Mesothelial cell of epicardium (in vitro differentiated cells): ENCODE results near the gene QRFP. TPM values are rescaled to one million over a fixed set of nuclear protein-coding genes. Genes with fewer than 3 reads are reported as not detected.

Source experiments
- DNase-seq, 2 experiments: peaks; one replicate each; pipeline ENCODE4 v3.0.0; 2021; ENCODE audit warnings: low spot score in 2 of 2; ENCODE audit not compliant: unreplicated experiment in 2 of 2
- H3K27ac Mint-ChIP-seq: 2 replicates; pipeline ENCODE4 v1.8.0; 2021; ENCODE audit warnings: mixed read lengths
- H3K27me3 Mint-ChIP-seq: 2 replicates; pipeline ENCODE4 v1.8.0; 2021; ENCODE audit warnings: low read depth, mixed read lengths
- H3K36me3 Mint-ChIP-seq: 2 replicates; pipeline ENCODE4 v1.8.0; 2021; ENCODE audit warnings: mixed read lengths
- H3K4me1 Mint-ChIP-seq: 2 replicates; pipeline ENCODE4 v1.8.0; 2021; ENCODE audit warnings: mixed read lengths
- H3K4me3 Mint-ChIP-seq: 2 replicates; pipeline ENCODE4 v1.8.0; 2021; ENCODE audit warnings: mild to moderate bottlenecking, moderate library complexity, mixed read lengths
- H3K9me3 Mint-ChIP-seq: 2 replicates; pipeline ENCODE4 v1.8.0; 2021; ENCODE audit warnings: mixed read lengths
- CTCF ChIP-seq: fragments of 200-600 bp; sonication (generic); IDR thresholded peaks from one replicate; pipeline ENCODE4 v1.5.0; 2021; ENCODE audit warnings: antibody characterized with exemption; ENCODE audit not compliant: unreplicated experiment
- total RNA-seq: library from RNA; stranded (reverse); gene quantifications from 3 replicates; pipeline ENCODE4 v1.2.1, GENCODE V29; 2021

QRFP gene
- total RNA-seq, 1 donor from 2014 or later: not detected

- Mint-ChIP-seq H3K27ac (no peak overlapping the region), H3K4me1 (no peaks in the 10 kb centered on the region), H3K36me3 (no peaks in the 10 kb centered on the region), H3K4me3 (no peak overlapping the region), H3K27me3 (peaks cover 6% of the 10 kb centered on the region), H3K9me3 (no peaks in the 10 kb centered on the region)
- no peak for TF ChIP-seq CTCF
- no peak for DNase-seq
These were observed 4.3 kb upstream of the QRFP start for GRCh38 chr9:130900701-130901497.

DNA sequence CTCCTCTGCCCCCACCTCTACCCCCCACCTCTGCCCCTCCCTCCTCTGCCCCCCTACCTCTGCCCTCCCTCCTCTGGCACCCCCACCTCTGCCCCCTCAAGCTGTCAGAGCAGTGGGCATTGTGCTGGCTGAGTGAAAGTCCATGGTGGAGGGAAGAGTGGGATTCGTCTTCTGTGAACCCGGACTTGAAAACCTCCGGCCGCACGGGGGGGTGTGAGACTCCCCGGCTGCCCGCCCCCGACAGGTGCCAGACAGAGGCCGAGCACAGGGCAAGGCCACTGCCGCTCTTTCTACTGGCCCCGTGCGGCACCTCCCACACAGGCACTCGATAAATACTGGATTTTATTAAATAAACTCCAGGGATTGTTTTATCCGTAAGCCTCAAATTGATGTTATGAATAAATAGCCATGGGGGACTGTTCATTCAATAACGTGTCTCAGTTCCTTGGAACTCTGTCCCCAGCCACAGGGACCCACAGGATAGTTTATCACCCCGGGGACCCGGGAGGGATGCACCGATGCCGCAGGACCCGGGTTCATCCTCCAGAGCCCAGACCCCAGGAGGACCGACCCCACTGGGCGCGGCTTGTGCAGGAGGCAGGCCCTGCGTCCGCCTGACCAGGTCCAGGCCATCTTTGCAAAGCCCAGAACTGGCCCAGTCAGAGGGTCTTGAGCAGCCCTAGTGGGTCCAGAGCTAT is 2.6 kb upstream of the QRFP start:
- no peak for TF ChIP-seq CTCF
- H3K9me3 Mint-ChIP-seq: no peaks in the 10 kb centered on the region
- H3K27ac Mint-ChIP-seq: no peak overlapping the region
- peaks cover 5% of the 10 kb centered on the region for H3K4me1 Mint-ChIP-seq
- H3K27me3 Mint-ChIP-seq: peaks cover 6% of the 10 kb centered on the region
- H3K36me3 Mint-ChIP-seq: no peaks in the 10 kb centered on the region
- no peak for DNase-seq
- no peak overlapping the region for H3K4me3 Mint-ChIP-seq

DNA sequence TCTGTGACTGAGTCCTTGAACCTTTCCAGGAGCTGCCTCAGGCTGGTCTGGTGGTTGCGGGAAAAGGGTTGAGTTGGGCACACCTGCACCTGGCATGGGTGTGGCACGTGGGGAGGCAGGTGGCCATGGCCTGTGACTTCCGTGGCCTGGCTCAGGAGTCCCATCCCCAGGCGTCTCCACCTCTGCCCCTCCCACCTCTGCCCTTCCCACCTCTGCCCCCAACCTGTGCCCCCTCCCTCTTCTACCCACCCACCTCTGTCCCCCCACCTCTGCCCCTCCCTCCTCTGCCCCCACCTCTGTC is 1.9 kb upstream of the QRFP start:
- TF ChIP-seq CTCF: no peak
- Mint-ChIP-seq H3K4me3 (no peak overlapping the region), H3K9me3 (no peaks in the 10 kb centered on the region), H3K36me3 (peaks cover 1% of the 10 kb centered on the region), H3K27ac (no peak overlapping the region), H3K4me1 (peaks cover 6% of the 10 kb centered on the region), H3K27me3 (peaks cover 6% of the 10 kb centered on the region)
- DNase-seq: no peak

DNA sequence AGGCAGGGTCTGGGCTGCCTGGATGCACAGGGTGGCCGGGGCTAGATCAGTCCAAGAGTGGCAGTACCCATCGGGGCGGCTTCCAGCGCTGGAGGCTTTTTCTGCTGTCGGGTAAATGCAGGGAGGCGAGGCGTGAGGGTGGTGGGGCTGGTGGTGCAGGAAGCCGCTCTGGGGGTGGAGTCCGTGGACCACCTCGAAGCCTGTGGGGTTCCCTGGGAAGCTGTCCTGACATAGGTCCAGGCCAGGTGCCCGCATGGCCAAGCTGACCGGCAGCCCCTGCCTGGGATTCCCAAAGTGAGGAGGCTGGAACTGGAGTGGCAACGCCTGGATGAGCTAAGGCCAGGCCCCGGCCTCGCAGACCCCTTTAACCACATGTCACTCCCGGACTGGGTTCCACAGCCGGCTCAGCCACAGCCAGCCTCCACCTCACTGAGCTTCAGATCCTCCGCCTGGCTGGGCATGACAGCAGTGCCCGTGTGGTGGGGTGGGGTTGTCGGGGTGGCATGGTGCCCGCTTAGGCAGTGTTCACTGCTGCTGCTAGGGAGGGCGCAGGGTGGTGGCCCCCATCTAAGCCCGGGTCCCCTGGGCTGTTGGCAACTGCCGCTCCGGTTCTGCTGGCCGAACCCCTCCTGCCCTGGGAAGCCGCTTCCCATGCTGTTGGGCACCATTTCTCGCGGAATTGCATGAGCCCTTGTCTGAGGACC is 1.4 kb upstream of the QRFP start:
- Mint-ChIP-seq H3K36me3 (peaks cover 1% of the 10 kb centered on the region), H3K27ac (no peak overlapping the region), H3K4me3 (no peak overlapping the region), H3K4me1 (peaks cover 6% of the 10 kb centered on the region), H3K27me3 (peaks cover 6% of the 10 kb centered on the region), H3K9me3 (no peaks in the 10 kb centered on the region)
- TF ChIP-seq CTCF: no peak
- no peak for DNase-seq

- H3K4me3 Mint-ChIP-seq: no peak overlapping the region
- H3K27ac Mint-ChIP-seq: no peak overlapping the region
- H3K27me3 Mint-ChIP-seq: peaks cover 6% of the 10 kb centered on the region
- peaks cover 1% of the 10 kb centered on the region for H3K36me3 Mint-ChIP-seq
- no peaks in the 10 kb centered on the region for H3K9me3 Mint-ChIP-seq
- TF ChIP-seq CTCF: no peak
- DNase-seq: no peak
- H3K4me1 Mint-ChIP-seq: peaks cover 6% of the 10 kb centered on the region
These were observed 616 bp upstream of the QRFP start for GRCh38 chr9:130897105-130897751.
